IMR-90 (cell line): ENCODE measurements around the gene FHAD1.

ENCODE experiments used
- BHLHE40 ChIP-seq: fragments of 150-350 bp; IDR thresholded peaks from 2 replicates; pipeline ENCODE4 v1.6.1; 2016; ENCODE audit warnings: mild to moderate bottlenecking, low read depth, low read length
- CEBPB ChIP-seq: IDR thresholded peaks from 2 replicates; pipeline ENCODE4 v1.6.1; 2012; ENCODE audit warnings: low read depth, low read length, improper control_type of control experiment
- FOS ChIP-seq: fragments of 150-350 bp; IDR thresholded peaks from 2 replicates; pipeline ENCODE4 v1.6.1; 2016; ENCODE audit warnings: low read depth, low read length
- MAFK ChIP-seq: IDR thresholded peaks from 2 replicates; pipeline ENCODE4 v1.6.1; 2012; ENCODE audit warnings: low read depth, low read length, improper control_type of control experiment
- MXI1 ChIP-seq: IDR thresholded peaks from 2 replicates; pipeline ENCODE4 v1.6.1; 2012; ENCODE audit warnings: low read depth, mild to moderate bottlenecking, low read length, moderate library complexity, borderline replicate concordance
- POLR2A ChIP-seq: IDR thresholded peaks from 2 replicates; pipeline ENCODE4 v1.6.1; 2012; ENCODE audit warnings: mild to moderate bottlenecking, low read depth, low read length
- SMC3 ChIP-seq: fragments of 150-350 bp; IDR thresholded peaks from 2 replicates; pipeline ENCODE4 v1.6.1; 2016; ENCODE audit warnings: low read depth, mild to moderate bottlenecking, antibody characterized with exemption, low read length, moderate library complexity
- TF ChIP-seq, protein P1 (sequence below): conservative IDR thresholded peaks from 2 replicates; pipeline ENCODE4 v1.5.1; 2012; ENCODE audit warnings: mild to moderate bottlenecking, low read depth, low read length, improper control_type of control experiment

- TF ChIP-seq SMC3 (no peak), CEBPB (no peak), POLR2A (no peak), MAFK (no peak), MXI1 (no peak), FOS (no peak), BHLHE40 (no peak)
- TF ChIP-seq, protein P1, sequence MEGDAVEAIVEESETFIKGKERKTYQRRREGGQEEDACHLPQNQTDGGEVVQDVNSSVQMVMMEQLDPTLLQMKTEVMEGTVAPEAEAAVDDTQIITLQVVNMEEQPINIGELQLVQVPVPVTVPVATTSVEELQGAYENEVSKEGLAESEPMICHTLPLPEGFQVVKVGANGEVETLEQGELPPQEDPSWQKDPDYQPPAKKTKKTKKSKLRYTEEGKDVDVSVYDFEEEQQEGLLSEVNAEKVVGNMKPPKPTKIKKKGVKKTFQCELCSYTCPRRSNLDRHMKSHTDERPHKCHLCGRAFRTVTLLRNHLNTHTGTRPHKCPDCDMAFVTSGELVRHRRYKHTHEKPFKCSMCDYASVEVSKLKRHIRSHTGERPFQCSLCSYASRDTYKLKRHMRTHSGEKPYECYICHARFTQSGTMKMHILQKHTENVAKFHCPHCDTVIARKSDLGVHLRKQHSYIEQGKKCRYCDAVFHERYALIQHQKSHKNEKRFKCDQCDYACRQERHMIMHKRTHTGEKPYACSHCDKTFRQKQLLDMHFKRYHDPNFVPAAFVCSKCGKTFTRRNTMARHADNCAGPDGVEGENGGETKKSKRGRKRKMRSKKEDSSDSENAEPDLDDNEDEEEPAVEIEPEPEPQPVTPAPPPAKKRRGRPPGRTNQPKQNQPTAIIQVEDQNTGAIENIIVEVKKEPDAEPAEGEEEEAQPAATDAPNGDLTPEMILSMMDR: no peak
Measured at GRCh38 chr1:15439325-15439724, 192.3 kb downstream of the FHAD1 start.
